ENCODE measurements around the gene SLC25A25. TPM values are rescaled to one million over a fixed set of nuclear protein-coding genes. Genes with fewer than 3 reads are reported as not detected.
"Not testable (repeated sequence)": the region's sequence is repeated elsewhere in the genome, so short reads cannot be mapped to it uniquely, and the experiment has no call there.

Gene SLC25A25
- total RNA-seq, 2 donors from 2014 or later, result 20.5 to 26.2 TPM

DNA sequence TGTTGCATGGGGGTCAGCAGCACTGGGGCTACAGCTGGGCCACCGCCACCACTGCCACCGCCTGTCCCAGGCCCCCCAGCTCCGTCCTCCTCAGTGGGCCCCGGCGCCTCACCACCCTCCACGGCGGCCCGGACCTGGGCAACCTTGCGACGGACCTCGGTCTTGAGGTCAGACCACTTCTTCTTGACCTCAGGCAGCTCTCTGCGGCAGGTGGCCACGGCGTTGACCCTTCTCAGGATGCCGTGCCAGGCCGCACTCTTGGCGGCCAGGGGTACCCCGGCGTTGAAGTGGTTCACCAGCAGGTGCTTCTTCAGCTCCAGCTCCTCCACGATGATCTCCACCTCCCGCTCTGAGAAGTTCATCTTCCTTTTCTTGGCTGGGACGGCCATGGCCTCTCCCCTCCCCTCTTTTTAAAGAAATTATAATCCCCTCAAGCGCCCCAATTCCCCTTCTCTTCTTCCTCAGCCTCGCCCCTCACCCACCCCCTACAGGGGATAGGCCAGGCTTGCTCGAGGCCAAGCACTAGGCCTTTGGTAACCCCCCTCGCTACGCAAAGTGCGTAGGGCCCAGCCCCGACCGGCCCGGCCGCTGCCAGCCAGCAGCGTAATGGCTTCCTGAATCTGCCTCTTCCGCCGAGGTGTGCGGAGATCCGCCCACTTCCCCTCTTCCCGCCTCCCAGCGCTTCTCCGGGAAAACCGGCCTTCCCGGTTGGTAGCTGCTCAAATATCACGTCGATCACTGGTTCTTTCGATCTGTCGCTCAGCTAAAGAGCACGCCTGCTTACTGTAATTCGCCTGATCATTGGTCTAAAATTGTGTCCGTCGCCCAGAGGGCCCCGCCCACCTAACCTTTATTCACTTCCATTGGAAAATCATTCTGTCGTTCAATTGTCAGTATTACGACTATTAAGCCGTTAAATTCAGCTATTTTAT is 1.1 kb upstream of the SLC25A25 start, which contains the start of gene NAIF1:
Gene NAIF1 (minus strand): TSS at position 608 of the 932 bp plus-strand sequence. CDS start 219 bp downstream, at position 389.
- ATAC-seq (peak; percentile 71), DNase-seq (peak; percentile 96 to 98)
- intact Hi-C loops (cut with DNase I, micrococcal nuclease), result no loop called here

DNA sequence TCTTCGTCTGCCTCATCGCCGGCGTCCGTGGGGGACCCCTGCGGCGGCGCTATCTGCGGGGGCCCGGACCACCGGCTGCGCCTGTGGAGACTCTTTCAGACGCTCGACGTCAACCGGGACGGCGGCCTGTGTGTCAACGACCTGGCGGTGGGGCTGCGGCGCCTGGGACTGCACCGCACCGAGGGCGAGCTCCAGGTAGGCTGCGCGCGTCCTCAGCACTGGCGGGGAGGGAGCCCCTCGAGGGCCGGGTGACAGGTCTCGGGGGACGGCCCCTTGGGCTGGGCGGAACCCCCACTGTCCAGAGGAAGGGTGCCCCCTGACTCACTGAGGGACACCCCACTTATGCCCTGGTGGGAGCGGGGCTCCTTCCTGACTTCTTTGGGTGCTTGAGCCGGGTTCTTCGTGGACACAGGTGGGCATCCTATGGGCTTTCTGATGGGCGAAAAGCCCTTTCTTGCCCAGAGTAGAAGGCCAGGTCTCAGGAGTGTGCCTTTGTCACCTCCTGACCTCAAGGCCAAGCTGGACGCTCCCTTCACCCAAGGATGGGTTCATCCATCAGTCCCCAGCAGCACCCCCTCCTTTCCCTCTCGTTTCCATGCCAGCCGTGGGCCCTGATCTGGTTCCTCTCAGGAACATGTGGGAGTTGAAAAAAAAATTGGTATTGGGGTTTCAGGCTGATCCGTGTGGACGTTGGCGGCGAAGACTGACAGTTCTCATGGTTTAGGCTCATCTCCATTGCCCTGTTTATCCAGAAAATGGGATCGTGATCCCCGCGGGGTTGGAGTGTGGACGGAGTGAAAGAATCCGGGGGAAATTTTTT is 564 bp downstream of the SLC25A25 start:
- DNase-seq, result peak in 1 of 2 donors; percentile 66
- no peak for ATAC-seq
- intact Hi-C loops (cut with DNase I, micrococcal nuclease), result no loop called here

DNA sequence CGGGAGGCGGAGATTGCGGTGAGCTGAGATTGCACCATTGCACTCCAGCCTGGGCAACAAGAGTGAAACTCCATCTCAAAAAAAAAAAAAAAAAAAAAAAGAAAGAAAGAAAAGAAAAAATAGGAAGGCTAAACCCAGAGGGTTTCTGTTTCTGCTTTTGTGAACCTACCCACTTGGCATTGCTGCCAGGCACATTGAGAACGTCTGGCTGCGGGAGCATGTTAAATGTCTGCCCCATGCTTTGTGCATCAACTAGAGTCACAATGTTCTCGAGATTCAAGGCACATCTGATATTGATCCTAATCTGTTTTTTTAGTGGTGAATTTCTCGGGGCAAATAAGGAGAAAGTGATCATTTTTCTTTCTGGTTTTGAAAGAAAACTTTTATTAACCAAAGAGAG is 2.8 kb downstream of the SLC25A25 start:
- ATAC-seq (no peak), DNase-seq (peak in 1 of 2 donors; percentile 13)
- intact Hi-C loops (cut with DNase I, micrococcal nuclease), result no loop called here

DNA sequence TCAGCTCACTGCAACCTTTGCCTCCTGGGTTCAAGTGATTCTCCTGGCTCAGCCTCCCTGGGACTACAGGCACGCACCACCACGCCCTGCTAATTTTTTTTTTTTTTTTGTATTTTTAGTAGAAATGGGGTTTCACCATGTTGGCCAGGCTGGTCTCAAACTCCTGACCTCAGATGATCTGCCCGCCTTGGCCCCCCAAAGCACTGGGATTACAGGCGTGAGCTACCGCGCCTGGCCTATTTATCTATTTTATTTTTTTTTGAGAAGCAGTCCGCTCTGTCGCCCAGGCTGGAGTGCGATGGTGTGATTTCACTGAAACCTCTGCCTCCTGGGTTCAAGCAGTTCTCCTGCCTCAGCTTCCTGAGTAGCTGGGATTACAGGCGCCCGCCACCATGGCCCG is 3.4 kb downstream of the SLC25A25 start:
- DNase-seq, result peak in 1 of 2 donors; percentile 27
- intact Hi-C loops (cut with DNase I, micrococcal nuclease); ATAC-seq: not testable (repeated sequence)

DNA sequence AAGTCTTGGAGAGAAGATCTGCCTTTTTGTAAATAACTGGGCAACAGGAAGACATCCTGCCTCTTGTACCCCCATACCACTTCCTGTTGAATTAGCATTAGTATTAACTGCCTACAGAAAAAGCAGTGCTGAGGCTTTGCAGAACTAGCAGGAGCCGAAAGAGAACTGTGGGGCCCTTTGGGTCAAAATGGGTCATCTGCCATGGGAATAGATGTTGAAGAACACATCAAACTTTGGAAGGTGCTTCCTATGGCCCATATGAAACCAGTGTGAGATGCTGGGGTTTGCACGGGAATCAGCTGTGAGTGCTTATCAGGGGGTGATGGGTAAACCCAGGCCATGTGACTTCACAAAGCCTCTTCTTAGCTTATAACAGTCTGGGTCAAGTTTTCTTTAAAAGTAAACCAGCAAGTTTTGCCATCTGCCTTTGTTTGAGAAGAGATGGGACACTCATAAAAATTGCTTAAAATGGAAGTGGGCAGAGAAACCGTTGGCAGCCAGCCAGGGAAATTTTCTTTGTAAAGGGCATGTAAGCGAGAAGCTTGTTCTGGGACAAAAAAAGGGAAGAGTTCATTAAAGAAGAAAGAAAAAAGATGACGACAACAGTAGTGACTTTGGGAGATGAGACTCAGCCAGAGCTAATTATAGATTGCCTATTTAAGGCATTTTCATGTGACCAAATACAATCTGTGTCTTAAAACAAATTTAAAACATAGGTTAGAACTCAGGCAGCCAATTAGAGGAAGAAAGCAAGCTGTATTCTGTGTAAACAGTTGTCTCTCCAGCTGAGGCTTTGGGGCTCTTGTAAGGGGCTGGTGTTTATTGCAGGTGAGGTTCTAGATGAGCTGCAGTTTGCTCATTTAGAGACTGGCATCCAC is 4.4 kb downstream of the SLC25A25 start:
- intact Hi-C loops (cut with DNase I, micrococcal nuclease), result no loop called here
- ATAC-seq (peak; percentile 4), DNase-seq (peak; percentile 88 to 92)

DNA sequence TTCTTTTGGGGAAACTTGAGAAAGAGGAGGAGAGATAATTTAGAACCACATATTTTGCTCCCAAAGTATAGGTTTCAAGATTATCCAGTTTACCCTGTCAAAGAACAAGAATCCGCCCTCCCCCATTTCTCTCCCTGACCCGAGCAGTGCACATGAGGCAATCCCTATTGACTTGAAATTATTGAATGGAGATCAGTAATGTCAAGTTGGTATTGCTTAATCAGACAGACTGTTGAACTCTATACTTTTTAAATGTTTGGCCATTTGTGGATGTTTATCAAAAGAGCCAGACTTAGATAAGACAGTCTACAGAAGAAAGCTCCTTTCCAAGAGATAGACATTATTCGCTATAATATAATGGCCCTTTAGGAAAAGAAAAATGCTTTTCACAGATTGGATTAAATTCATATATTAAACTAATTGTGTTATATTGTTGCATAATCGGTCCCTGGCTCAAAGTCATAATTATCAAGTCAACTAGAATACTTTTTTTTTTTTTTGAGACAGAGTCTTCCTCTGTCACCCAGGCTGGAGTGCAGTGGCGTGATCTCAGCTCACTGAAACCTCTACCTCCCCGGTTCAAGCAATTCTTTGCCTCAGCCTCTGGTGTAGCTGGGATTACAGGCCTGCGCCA is 5.3 kb downstream of the SLC25A25 start:
- ATAC-seq (no peak), DNase-seq (no peak)
- intact Hi-C loops (cut with DNase I, micrococcal nuclease), result no loop called here

DNA sequence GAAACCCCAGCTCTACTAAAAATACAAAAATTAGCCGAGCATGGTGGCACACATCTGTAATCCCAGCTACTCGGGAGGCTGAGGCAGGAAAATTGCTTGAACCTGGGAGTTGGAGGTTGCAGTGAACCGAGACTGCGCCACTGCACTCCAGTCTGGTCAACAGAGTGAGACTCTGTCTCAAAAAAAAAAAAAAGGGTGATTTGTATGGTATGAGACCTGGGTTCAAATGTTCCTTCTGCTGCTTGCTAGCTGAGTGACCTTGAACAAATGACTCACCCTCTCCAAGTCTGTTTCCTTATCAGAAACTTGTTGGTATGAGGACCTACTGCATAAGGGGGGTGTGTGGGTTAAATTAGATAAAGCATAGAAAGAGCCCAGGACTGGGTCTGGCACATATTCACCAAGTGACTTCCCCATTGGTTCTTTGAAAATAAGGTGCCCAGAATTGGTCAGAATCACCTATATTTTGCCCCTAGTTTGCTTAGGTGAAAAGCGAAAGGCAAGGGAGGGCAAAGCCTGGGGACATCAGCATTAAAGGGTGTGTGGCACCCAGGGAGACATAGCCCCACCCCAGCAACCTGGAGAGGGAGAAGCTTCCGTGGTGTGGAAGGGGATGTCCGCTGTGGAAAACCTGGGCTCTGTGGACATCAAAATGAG is 9.9 kb downstream of the SLC25A25 start:
- ATAC-seq, result peak; percentile 58
- intact Hi-C loops (cut with DNase I, micrococcal nuclease), result no loop called here
- DNase-seq, result no peak

DNA sequence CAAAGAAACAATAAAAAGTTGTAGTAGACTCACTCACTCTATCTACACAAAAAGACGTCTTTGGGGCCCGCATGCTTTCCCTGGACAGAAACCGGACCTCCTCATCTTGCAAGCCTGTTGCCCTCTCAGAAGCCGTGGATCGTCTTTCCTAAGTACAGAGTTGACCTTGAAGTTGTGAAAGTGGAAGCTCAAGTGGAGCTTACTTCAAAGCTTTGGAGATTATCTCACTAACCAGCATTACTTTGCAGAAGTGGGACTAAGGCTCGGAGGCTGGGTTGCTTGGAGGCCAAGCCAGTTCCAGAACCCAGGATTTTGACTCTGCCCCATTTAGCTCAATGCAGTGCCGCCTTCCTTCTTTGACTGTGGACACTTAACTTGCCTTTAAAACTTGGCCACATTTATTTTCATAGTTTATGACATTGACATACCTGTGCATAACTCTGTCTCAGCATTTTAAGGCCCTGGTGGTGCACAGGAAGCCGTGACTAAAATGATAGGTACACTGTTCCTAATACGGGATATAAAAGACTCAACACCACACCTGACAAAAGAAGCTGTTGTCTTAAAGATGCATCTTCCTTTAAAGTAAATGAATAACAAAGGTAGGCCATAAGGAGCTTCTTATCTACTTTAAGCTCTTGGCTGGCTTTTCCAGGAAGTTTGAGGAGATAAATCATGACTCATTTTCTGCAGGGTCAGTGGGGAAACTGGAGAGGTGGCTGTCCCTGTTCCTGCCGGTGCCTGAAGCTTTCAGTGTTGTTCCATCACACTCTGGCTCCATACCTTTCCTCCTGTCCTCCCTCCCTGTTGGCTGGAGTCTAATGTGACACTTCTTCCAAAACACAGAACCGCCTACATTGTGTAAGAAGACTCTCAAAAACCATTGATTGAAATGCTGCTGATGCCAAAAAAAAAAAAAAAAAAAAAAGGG is 10.7 kb downstream of the SLC25A25 start:
- peak in 1 of 2 donors; percentile 78 for DNase-seq
- ATAC-seq, result peak; percentile 82
- intact Hi-C loops (cut with DNase I, micrococcal nuclease), result no loop called here

DNA sequence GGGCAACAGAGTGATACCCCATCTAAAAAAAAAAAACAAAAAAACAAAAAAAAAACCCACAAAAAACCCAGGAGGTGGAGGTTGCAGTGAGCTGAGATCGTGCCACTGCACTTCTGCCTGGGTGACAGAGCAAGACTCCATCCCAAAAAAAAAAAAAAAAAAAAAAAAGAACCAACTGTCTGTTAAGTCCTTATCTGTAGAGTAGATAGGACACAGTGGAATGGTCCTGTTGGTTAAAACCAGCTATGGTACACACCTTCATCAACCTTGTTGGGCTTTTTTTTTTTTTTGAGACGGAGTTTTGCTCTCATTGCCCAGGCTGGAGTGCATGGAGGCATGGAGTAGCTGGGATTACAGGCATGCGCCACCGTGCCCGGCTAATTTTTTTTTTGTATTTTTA is 12.2 kb downstream of the SLC25A25 start:
- intact Hi-C loops (cut with DNase I, micrococcal nuclease), result no loop called here
- DNase-seq, result no peak

DNA sequence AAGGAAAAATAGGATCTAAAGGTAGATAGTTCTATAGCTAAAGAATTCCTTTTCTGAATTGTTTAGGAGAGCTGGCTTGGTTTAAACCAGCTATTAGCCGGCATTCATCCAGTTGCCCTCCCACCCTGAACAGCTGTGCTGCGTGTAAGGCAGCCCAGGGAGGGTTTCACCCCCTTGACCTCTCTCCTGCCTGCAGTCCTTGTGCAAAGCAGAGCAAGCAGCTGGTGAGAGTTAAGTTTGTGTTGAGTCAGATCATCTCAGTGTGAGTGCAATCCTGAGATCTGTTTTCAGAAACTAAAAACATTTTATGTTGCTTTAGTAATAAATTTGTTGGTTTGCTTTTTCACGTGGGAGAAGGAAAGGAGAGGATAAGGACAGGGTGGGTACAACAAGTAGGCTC is 13.0 kb downstream of the SLC25A25 start:
- DNase-seq (no peak), ATAC-seq (no peak)
- intact Hi-C loops (cut with DNase I, micrococcal nuclease), result no loop called here

More for the DNA sequence above, 12.2 kb downstream of the SLC25A25 start:
- no peak for ATAC-seq

DNA sequence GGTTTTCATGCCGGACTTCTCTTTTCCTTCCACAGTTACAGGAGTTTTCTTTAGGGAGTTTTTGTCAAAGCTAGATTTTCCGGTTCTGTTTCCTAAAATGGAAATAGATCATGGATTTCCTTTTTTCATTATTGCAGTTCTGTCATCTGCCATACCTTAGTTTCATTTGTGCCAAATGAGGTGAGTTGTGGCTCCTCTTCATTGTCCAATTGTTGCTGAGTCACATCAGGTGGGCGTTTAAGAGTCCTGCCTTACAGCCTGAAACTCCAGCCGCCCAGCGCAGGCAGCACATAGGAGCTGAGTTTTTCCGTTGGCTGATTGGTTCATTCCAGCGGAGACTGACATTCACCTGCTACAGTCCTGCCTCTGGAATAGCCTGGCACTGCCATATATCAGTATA is 14.1 kb downstream of the SLC25A25 start:
- ATAC-seq, result no peak
- DNase-seq, result no peak
- intact Hi-C loops (cut with DNase I, micrococcal nuclease), result no loop called here

DNA sequence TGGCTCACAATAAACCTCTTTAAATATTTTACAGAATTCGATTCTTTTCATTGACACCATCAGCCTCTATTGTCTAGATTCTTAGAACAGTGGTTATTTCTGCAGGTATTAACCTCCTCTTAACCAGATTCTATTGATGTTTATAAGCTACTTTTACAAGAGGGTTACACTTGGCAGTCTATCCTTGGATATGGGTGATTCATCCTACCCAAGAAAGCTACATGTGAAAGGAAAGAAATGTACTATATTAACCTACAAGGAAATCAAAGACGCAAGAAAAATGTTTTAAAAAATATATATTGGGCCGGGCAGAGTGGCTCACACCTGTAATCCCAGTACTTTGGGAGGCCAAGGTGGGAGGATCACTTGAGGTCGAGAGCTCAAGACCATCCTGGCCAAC is 16.7 kb downstream of the SLC25A25 start:
- DNase-seq (no peak), ATAC-seq (no peak)
- intact Hi-C loops (cut with DNase I, micrococcal nuclease), result no loop called here

DNA sequence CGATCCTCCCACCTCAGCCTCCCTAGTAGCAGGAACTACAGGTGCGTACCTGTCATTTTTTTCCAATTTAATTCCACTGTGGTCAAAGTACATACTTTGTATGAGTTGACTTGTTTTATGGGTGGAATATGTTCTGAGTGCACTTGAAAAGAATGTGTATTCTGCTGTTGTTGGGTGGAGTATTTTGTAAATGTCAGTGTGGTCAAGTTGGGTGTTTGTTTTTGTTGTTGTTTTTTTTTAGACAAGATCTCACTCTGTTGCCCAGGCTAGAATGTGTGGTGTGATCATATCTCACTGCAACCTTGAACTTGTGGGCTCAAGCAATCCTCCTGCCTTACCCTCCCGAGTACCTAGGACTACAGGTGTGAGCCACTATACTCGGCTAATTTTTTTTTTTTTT is 17.9 kb downstream of the SLC25A25 start:
- ATAC-seq (peak; percentile 76), DNase-seq (no peak)

DNA sequence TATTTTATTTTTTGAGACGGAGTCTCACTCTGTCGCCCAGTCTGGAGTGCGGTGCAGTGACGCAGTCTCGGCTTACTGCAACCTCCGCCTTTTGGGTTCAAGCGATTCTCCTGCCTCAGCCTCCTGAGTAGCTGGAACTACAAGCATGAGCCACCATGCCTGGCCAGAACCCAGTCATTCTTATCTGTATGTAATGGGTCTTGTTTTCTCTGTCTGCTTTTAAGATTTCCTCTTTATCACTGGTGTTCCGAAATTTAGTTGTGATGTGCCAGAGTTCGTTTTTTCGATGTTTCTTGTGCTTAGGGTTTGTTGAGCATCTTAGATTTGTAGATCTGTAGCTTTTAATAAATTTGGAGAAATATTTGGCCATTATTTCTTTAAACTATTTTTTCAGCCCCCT is 19.2 kb downstream of the SLC25A25 start:
- no peak for DNase-seq
- intact Hi-C loops (cut with DNase I, micrococcal nuclease), result no loop called here

More for the DNA sequence above, 17.9 kb downstream of the SLC25A25 start:
- intact Hi-C loops (cut with DNase I, micrococcal nuclease), result no loop called here

DNA sequence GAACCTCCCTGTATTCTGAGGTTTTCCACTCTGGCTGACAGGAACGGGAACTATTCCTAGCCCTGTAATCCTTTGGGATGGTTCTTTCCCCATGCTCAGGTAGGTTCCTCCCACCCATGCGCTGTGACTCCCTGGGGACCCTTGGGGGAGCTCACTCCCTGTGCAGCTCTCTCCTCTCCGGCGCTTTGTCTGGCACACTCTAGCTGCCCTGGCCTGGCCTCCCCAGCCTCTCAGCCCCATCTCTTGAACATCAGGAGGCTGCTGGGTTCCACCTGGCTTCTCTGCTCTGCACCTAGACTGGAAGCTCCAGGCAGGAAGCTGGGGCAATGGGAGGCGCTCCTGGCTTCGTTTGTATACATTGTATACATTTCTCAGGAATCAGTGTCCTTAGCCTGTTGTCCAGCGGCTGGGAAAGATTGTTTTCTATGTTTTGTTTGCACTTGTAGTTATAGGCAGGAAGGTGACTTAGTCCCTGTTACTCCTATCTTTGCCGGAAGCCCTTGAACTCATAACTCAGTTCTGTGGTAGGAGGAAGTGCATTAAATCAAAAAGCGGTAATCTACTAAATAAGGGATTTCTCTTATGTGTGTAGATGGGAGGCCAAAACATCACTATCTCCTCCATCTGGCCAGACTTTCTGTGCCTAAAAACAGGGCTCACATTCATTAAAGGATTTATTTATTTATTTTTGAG is 20.4 kb downstream of the SLC25A25 start:
- ATAC-seq, result peak; percentile 44
- intact Hi-C loops (cut with DNase I, micrococcal nuclease), result no loop called here
- peak in 1 of 2 donors; percentile 14 for DNase-seq

More for the DNA sequence above, 19.2 kb downstream of the SLC25A25 start:
- ATAC-seq, result no peak

DNA sequence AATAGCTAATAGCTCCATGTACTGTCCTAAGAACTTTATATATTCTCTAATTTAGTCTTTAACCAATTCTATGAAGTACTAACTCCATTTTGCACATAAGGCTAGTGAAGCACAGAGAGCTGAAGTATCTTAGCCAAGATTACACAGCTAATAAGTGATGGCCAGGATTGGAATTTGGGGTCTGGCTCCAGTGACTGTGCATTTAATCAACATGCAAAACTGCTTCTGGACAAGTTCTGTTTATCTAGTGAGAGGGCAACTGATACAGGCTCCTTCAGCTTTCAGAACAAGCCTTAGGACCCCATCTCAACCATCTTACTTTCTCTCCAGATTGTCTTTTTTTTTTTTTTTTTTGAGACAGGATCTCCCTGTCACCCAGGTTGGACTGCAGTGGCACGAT is 21.3 kb downstream of the SLC25A25 start:
- no peak for DNase-seq
- ATAC-seq, result no peak
- intact Hi-C loops (cut with DNase I, micrococcal nuclease), result no loop called here
